Stomach (tissue), 9 donors: ENCODE data around the gene PTCH2. TPM values are rescaled to one million over a fixed set of nuclear protein-coding genes. Genes with fewer than 3 reads are reported as not detected.
"Not testable (repeated sequence)": the region's sequence is repeated elsewhere in the genome, so short reads cannot be mapped to it uniquely, and the experiment has no call there.

Source experiments
- DNase-seq, 2 donors: peaks; one replicate each; pipeline versions ENCODE4 v3.0.0 to v3.0.0-alpha.2; 2013 to 2019
- H3K27ac ChIP-seq, 5 donors: fragments of 200-600 bp in 4 of 5; sonication (generic) in 4 of 5; one replicate each; pipeline ENCODE4 v1.5.1; 2013 to 2019; ENCODE audit warnings: mild to moderate bottlenecking in 1 of 5, moderate library complexity in 1 of 5
- H3K27me3 ChIP-seq, 3 donors: fragments of 200-600 bp; sonication (generic); one replicate each; pipeline ENCODE4 v1.5.1; 2017 to 2019; ENCODE audit warnings: mixed run types in 1 of 3
- H3K36me3 ChIP-seq, 4 donors: fragments of 200-600 bp; sonication (generic); 1 replicate in 3 of 4; 2 replicates in 1 of 4; pipeline ENCODE4 v1.5.1; 2016 to 2019
- H3K4me1 ChIP-seq, 4 donors: fragments of 200-600 bp; sonication (generic); one replicate each; pipeline ENCODE4 v1.5.1; 2016 to 2019
- H3K4me3 ChIP-seq, 4 donors: fragments of 200-600 bp; sonication (generic) in 3 of 4; one replicate each; pipeline ENCODE4 v1.5.1; 2016 to 2019; ENCODE audit warnings: mild to moderate bottlenecking in 1 of 4
- H3K9me3 ChIP-seq, 4 donors: fragments of 200-600 bp; sonication (generic); one replicate each; pipeline ENCODE4 v1.5.1; 2016 to 2019
- CTCF ChIP-seq, 7 experiments: fragments of 450-650 bp in 4 of 7; fragments of 200-600 bp in 3 of 7; sonication (generic) in 3 of 7; IDR thresholded peaks; one replicate each; pipeline ENCODE4 v1.5.1; 2016 to 2019; ENCODE audit warnings: antibody characterized with exemption in 7 of 7, control low read depth in 2 of 7, mild to moderate bottlenecking in 1 of 7
- EP300 ChIP-seq: sonication (generic); formaldehyde crosslinking; IDR thresholded peaks from one replicate; pipeline ENCODE4 v1.6.1; 2017; ENCODE audit warnings: antibody characterized with exemption
- POLR2A ChIP-seq, 4 donors: fragments of 450-650 bp; IDR thresholded peaks; one replicate each; pipeline ENCODE4 v1.6.1; 2016; ENCODE audit warnings: antibody characterized with exemption in 4 of 4, control low read depth in 2 of 4, mild to moderate bottlenecking in 1 of 4, moderate library complexity in 1 of 4
- POLR2AphosphoS5 ChIP-seq, 3 donors: sonication (generic); formaldehyde crosslinking; IDR thresholded peaks; one replicate each; pipeline ENCODE4 v1.6.1; 2016; ENCODE audit warnings: antibody characterized with exemption in 3 of 3
- WGBS, 5 donors: extraction: QIAGEN DNeasy Blood & Tissue Kit in 3 of 5; methylation state at CpG; one replicate each; pipeline versions ENCODE4 v1.1.5 to v1.1.7; 2013 to 2018; 5-methylcytosine and 5-hydroxymethylcytosine counted together
- intact Hi-C: fragments of 100-400 bp; cut with DNase I; formaldehyde crosslinking; loops from one replicate; pipeline ENCODE4 v1.15.1; 2023; ENCODE audit warnings: low total_unique reads
- polyA plus RNA-seq, 3 donors: library from polyadenylated mRNA; stranded (reverse); fragments of 200-250 nt; gene quantifications; one replicate each; pipeline ENCODE4 v1.2.3, GENCODE V29; 2013
- total RNA-seq, 5 donors: library from RNA; depleted of rRNA; stranded (reverse); fragments of >200 nt; gene quantifications; one replicate each; pipeline versions ENCODE4 v1.1.0 to v1.2.3, GENCODE V29; 2014 to 2016
- donor health status: healthy with polysubstance abuse.
- donor health status: Bipolar disorder and iron deficiency.
- donor health status: healthy.

Gene PTCH2
- total and polyA plus RNA-seq, 8 donors, result under 0.01 to 2.3 (median 0.40) TPM; not detected in 2

GRCh38 chr1:44828841-44829440 is 14.1 kb downstream of the PTCH2 start:
- H3K27ac ChIP-seq, result no peak overlapping the region
- H3K9me3 ChIP-seq, result no peaks in the 10 kb centered on the region
- intact Hi-C loops, result no loop called here
- H3K4me1 ChIP-seq, result peaks cover 0 to 17% (median 3%) of the 10 kb centered on the region in 4 donors
- no peaks in the 10 kb centered on the region for H3K36me3 ChIP-seq
- TF ChIP-seq EP300 (no peak), POLR2AphosphoS5 (IDR thresholded peaks at IDR 0.05) (no peak), POLR2A (IDR thresholded peaks at IDR 0.05) (no peak), CTCF (IDR thresholded peaks at IDR 0.05) (no peak)
- WGBS, 5 donors, result 92 to 97% (median 95%) methylated on average over 10 to 15 of the region's 15 CpGs
- no peaks in the 10 kb centered on the region for H3K27me3 ChIP-seq
- H3K4me3 ChIP-seq, result no peak overlapping the region
- no peak for DNase-seq

- intact Hi-C loops, result no loop called here
- Histone ChIP-seq H3K4me1 (peaks cover 0 to 17% (median 3%) of the 10 kb centered on the region in 4 donors), H3K9me3 (no peaks in the 10 kb centered on the region), H3K27ac (no peak overlapping the region), H3K4me3 (no peak overlapping the region), H3K36me3 (no peaks in the 10 kb centered on the region), H3K27me3 (no peaks in the 10 kb centered on the region)
- no peak for TF ChIP-seq POLR2A (IDR thresholded peaks at IDR 0.05)
- no peak for TF ChIP-seq EP300
- no peak for TF ChIP-seq POLR2AphosphoS5 (IDR thresholded peaks at IDR 0.05)
- no peak for TF ChIP-seq CTCF (IDR thresholded peaks at IDR 0.05)
- DNase-seq, result no peak
- WGBS, 5 donors, result 91 to 96% (median 94%) methylated on average over 21 of the region's 21 CpGs
Observed at GRCh38 chr1:44828003-44828651, 14.9 kb downstream of the PTCH2 start.

GRCh38 chr1:44827197-44828002 is 15.7 kb downstream of the PTCH2 start:
- WGBS, 5 donors, result 77 to 89% (median 79%) methylated on average over 14 to 28 of the region's 28 CpGs
- peaks cover 0 to 17% (median 3%) of the 10 kb centered on the region in 4 donors for H3K4me1 ChIP-seq
- peak in 1 of 2 donors; percentile 53 for DNase-seq
- TF ChIP-seq EP300 (no peak), CTCF (IDR thresholded peaks at IDR 0.05) (no peak), POLR2A (IDR thresholded peaks at IDR 0.05) (no peak), POLR2AphosphoS5 (IDR thresholded peaks at IDR 0.05) (no peak)
- H3K36me3 ChIP-seq, result no peaks in the 10 kb centered on the region
- H3K27ac ChIP-seq, result peak overlapping the region in 2 of 5 donors; percentile 38 to 56
- H3K4me3 ChIP-seq, result no peak overlapping the region
- intact Hi-C loops, result no loop called here
- no peaks in the 10 kb centered on the region for H3K27me3 ChIP-seq
- no peaks in the 10 kb centered on the region for H3K9me3 ChIP-seq

GRCh38 chr1:44826375-44827196 is 16.5 kb downstream of the PTCH2 start:
- peak in 1 of 2 donors; percentile 83 for DNase-seq
- TF ChIP-seq CTCF (IDR thresholded peaks at IDR 0.05), result no peak
- TF ChIP-seq POLR2A (IDR thresholded peaks at IDR 0.05), result no peak
- TF ChIP-seq POLR2AphosphoS5 (IDR thresholded peaks at IDR 0.05), result no peak
- TF ChIP-seq EP300, result no peak
- Histone ChIP-seq H3K27me3 (no peaks in the 10 kb centered on the region), H3K36me3 (no peaks in the 10 kb centered on the region), H3K9me3 (no peaks in the 10 kb centered on the region), H3K4me1 (peaks cover 0 to 17% (median 3%) of the 10 kb centered on the region in 4 donors), H3K4me3 (no peak overlapping the region), H3K27ac (peak overlapping the region in 3 of 5 donors; percentile 26 to 56 (median 38))
- intact Hi-C loops, result no loop called here
- WGBS, 5 donors, result 44 to 55% (median 47%) methylated on average over 18 to 24 of the region's 24 CpGs

DNA sequence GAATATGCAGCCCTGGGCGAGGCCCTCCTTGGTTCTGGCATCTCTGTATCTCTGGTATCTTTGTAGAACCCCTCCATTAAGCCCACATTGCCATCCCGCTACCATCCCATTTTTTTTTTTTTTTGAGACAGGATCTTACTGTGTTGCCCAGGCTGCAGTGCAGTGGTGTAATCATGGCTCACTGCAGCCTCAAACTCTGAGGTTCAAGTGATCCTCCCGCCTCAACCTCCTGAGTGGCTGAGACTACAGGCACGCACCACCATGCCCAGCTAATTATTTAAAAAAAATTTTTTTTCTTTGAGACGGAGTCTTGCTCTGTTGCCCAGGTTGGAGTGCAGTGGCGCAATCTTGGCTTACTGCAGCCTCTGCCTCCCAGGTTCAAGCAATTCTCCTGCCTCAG is 18.7 kb downstream of the PTCH2 start:
- H3K36me3 ChIP-seq, intact Hi-C loops, H3K9me3 ChIP-seq, H3K4me3 ChIP-seq, H3K27me3 ChIP-seq, DNase-seq, H3K27ac ChIP-seq: not testable (repeated sequence)
- peaks cover 7 to 33% (median 17%) of the 10 kb centered on the region in 4 donors for H3K4me1 ChIP-seq
- 92 to 94% (median 93%) methylated on average over 6 of the region's 6 CpGs for WGBS, 5 donors
